ENCODE results near the gene PAPLN. TPM values are rescaled to one million over a fixed set of nuclear protein-coding genes. Genes with fewer than 3 reads are reported as not detected.

Gene PAPLN
- total RNA-seq, 1 experiment from 2014 or later, result 9.6 TPM

- no peaks in the 10 kb centered on the region for H3K9me2 ChIP-seq (ENCODE audit: insufficient read depth)
- H3K79me2 ChIP-seq (ENCODE audit: insufficient read depth, low read length), result no peaks in the 10 kb centered on the region
- H3K27me3 ChIP-seq (ENCODE audit: insufficient read depth, low read length), result 0 out of 2 replicates have a peak, but pooled peaks cover 14% of the 10 kb centered on the region
- no peak for TF ChIP-seq SRF (IDR thresholded peaks at IDR 0.05; ENCODE audit: low read depth)
- H2AFZ ChIP-seq (ENCODE audit: low read depth, low read length, poor library complexity, severe bottlenecking), result no peak overlapping the region
- H3K4me1 ChIP-seq (ENCODE audit: control insufficient read depth in 1 of 2, insufficient read depth in 2 of 2, low read length in 2 of 2), result peaks cover 9 to 18% of the 10 kb centered on the region in 2 experiments
- H3K27ac ChIP-seq (ENCODE audit: low read depth, low read length), result no peak overlapping the region
- ATAC-seq, result no peak
- no TSS peak for BruUV-seq (replicated peaks)
- H3K36me3 ChIP-seq (ENCODE audit: control insufficient read depth in 1 of 2, insufficient read depth in 2 of 2, low read length in 2 of 2), result no peaks in the 10 kb centered on the region
- no peak for DNase-seq (ENCODE audit: low read depth, low spot score)
- intact Hi-C loops (cut with micrococcal nuclease), result no loop called here
- ChIA-PET RAD21 (ENCODE audit: low non-redundant PET in 1 of 2, low total read pairs in 2 of 2, uncharacterized antibody in 2 of 2, unreplicated experiment in 2 of 2) (no interaction called here), CTCF (no interaction called here), POLR2A (no interaction called here)
- H3K9ac ChIP-seq (ENCODE audit: low read length), result no peak overlapping the region
- no peaks in the 10 kb centered on the region for H3K9me3 ChIP-seq (ENCODE audit: control insufficient read depth in 1 of 2, insufficient read depth in 1 of 2, low read depth in 1 of 2, low read length in 2 of 2)
- H3K4me3 ChIP-seq (replicated peaks in 1 of 2; ENCODE audit: low read depth in 1 of 2, low read length in 2 of 2), result no peak overlapping the region
- no peak overlapping the region for H3K4me2 ChIP-seq (ENCODE audit: low read length)
- no peaks in the 10 kb centered on the region for H4K20me1 ChIP-seq (ENCODE audit: insufficient read depth)
Measured at GRCh38 chr14:73234586-73235394, 2.5 kb upstream of the PAPLN start.

DNA sequence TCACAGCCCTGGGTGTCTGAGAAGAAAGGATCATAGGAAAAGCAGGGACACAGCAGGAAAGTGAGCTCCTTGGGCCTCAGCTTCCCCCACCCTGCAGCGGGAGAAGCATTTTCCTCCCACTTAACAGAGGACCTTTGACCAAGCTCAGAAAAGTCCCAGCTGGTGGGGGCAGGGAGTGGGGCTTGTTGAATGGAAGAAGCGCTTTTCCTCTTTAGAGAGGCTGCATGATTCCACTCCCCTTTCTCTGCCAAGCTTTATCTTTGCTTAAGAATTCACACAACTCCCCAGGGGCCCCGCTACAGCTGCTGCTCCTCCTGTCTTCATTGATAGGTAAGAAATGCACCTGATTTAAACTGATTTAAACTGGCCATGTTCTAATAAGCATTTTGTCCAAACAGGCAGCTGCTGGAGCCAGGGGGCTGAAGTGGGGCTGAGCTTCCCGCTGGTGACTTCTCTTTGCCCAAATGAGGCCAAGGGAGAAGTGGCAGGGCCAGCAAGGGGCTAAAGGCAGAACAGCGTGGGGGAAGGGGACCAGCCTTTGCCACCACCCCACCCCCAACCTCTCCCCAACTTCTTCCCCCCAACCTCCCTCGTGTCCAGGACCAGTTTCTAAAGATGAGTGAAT, 1.7 kb upstream of the PAPLN start:
- intact Hi-C loops (cut with micrococcal nuclease), result no loop called here
- H3K27me3 ChIP-seq (ENCODE audit: insufficient read depth, low read length), result 0 out of 2 replicates have a peak, but pooled peaks cover 14% of the 10 kb centered on the region

More for the DNA sequence above, 1.7 kb upstream of the PAPLN start:
- Histone ChIP-seq H2AFZ (ENCODE audit: low read depth, low read length, poor library complexity, severe bottlenecking) (no peak overlapping the region), H3K9ac (ENCODE audit: low read length) (no peak overlapping the region), H3K36me3 (ENCODE audit: control insufficient read depth in 1 of 2, insufficient read depth in 2 of 2, low read length in 2 of 2) (no peaks in the 10 kb centered on the region), H3K4me3 (replicated peaks in 1 of 2; ENCODE audit: low read depth in 1 of 2, low read length in 2 of 2) (no peak overlapping the region), H3K4me1 (ENCODE audit: control insufficient read depth in 1 of 2, insufficient read depth in 2 of 2, low read length in 2 of 2) (peaks cover 9 to 18% of the 10 kb centered on the region in 2 experiments), H4K20me1 (ENCODE audit: insufficient read depth) (no peaks in the 10 kb centered on the region), H3K27ac (ENCODE audit: low read depth, low read length) (no peak overlapping the region), H3K79me2 (ENCODE audit: insufficient read depth, low read length) (no peaks in the 10 kb centered on the region), H3K9me2 (ENCODE audit: insufficient read depth) (no peaks in the 10 kb centered on the region), H3K4me2 (ENCODE audit: low read length) (no peak overlapping the region), H3K9me3 (ENCODE audit: control insufficient read depth in 1 of 2, insufficient read depth in 1 of 2, low read depth in 1 of 2, low read length in 2 of 2) (no peaks in the 10 kb centered on the region)
- DNase-seq (ENCODE audit: low read depth, low spot score) (no peak), ATAC-seq (no peak)
- BruUV-seq (replicated peaks), result no TSS peak
- RAD21 ChIA-PET (ENCODE audit: low non-redundant PET in 1 of 2, low total read pairs in 2 of 2, uncharacterized antibody in 2 of 2, unreplicated experiment in 2 of 2), result no interaction called here
- CTCF ChIA-PET, result no interaction called here
- TF ChIP-seq EZH2phosphoT487 (IDR thresholded peaks at IDR 0.05; ENCODE audit: borderline replicate concordance), result no peak
- TF ChIP-seq ATF3 (IDR thresholded peaks at IDR 0.05), result no peak
- TF ChIP-seq POLR2AphosphoS5 (IDR thresholded peaks at IDR 0.05; ENCODE audit: low read depth, low read length), result no peak
- TF ChIP-seq, protein P1, sequence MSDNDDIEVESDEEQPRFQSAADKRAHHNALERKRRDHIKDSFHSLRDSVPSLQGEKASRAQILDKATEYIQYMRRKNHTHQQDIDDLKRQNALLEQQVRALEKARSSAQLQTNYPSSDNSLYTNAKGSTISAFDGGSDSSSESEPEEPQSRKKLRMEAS (IDR thresholded peaks at IDR 0.05), result no peak
- TF ChIP-seq EGR1 (IDR thresholded peaks at IDR 0.05; ENCODE audit: low read depth), result no peak
- no peak for TF ChIP-seq TCF7L2 (IDR thresholded peaks at IDR 0.05; ENCODE audit: borderline replicate concordance, extremely low read depth, insufficient read depth, insufficient read length)
- no peak for TF ChIP-seq ZFX (IDR thresholded peaks at IDR 0.05)
- TF ChIP-seq ZBTB33 (IDR thresholded peaks at IDR 0.05; ENCODE audit: extremely low read depth, insufficient replicate concordance, low read length), result no peak
- no peak for TF ChIP-seq SRF (IDR thresholded peaks at IDR 0.05; ENCODE audit: low read depth)
- TF ChIP-seq SIN3A (IDR thresholded peaks at IDR 0.05; ENCODE audit: low read depth), result no peak
- no peak for TF ChIP-seq EZH2 (IDR thresholded peaks at IDR 0.05)
- no peak for TF ChIP-seq ZNF274 (IDR thresholded peaks at IDR 0.05; ENCODE audit: low read depth, low read length)
- TF ChIP-seq ELF1 (IDR thresholded peaks at IDR 0.05; ENCODE audit: borderline replicate concordance, low read depth), result no peak
- TF ChIP-seq POLR2A (IDR thresholded peaks at IDR 0.05; ENCODE audit: borderline replicate concordance, extremely low read depth, insufficient read depth, insufficient read length), result no peak
- POLR2A ChIA-PET, result no interaction called here
